H1 (cell line): ENCODE results near the gene RRP12. TPM values are rescaled to one million over a fixed set of nuclear protein-coding genes. Genes with fewer than 3 reads are reported as not detected.

Source experiments
- CTCF ChIA-PET: fragments of 300-600 bp; sonication (Branson Sonifier 250); formaldehyde crosslinking; loops from one replicate; lab custom pipeline; 2021; ENCODE audit not compliant: partially characterized antibody; lab: Charles Lee
- POLR2A ChIA-PET: fragments of 300-600 bp; sonication (Branson Sonifier 250); formaldehyde crosslinking; loops from one replicate; lab custom pipeline; 2021; ENCODE audit warnings: inconsistent platforms; ENCODE audit not compliant: partially characterized antibody; lab: Charles Lee
- DNase-seq, 2 experiments: peaks; one replicate each; pipeline versions ENCODE4 v3.0.0 to v3.0.0-alpha.2; 2010 to 2022; ENCODE audit warnings: low spot score in 2 of 2, low read depth in 1 of 2, mixed read lengths in 1 of 2
- FAIRE-seq: peaks from 2 replicates; lab custom pipeline; 2011; peaks lifted over from hg19 to GRCh38; lab: Jason Lieb, UNC
- H2AFZ ChIP-seq: 2 replicates; pipeline ENCODE4 v1.8.1; 2012; ENCODE audit warnings: low read length, inconsistent platforms
- H2AK5ac ChIP-seq: 2 replicates; pipeline ENCODE4 v1.6.1; 2013; ENCODE audit warnings: low read depth, low read length
- H2BK120ac ChIP-seq: replicated peaks from 2 replicates; pipeline ENCODE3; 2013; ENCODE audit warnings: low read depth, low read length, inconsistent platforms
- H2BK12ac ChIP-seq: 2 replicates; pipeline ENCODE4 v1.6.1; 2013; ENCODE audit warnings: low read depth, low read length
- H2BK15ac ChIP-seq: 2 replicates; pipeline ENCODE4 v1.6.1; 2013; ENCODE audit warnings: low read length
- H2BK20ac ChIP-seq: 2 replicates; pipeline ENCODE4 v1.6.1; 2013; ENCODE audit warnings: low read length
- H2BK5ac ChIP-seq: 2 replicates; pipeline ENCODE4 v1.6.1; 2013; ENCODE audit warnings: low read depth, low read length
- H3K14ac ChIP-seq: 2 replicates; pipeline ENCODE4 v1.6.1; 2013; ENCODE audit warnings: inconsistent platforms; ENCODE audit not compliant: insufficient read length
- H3K18ac ChIP-seq: 2 replicates; pipeline ENCODE4 v1.6.1; 2013; ENCODE audit warnings: low read length; ENCODE audit errors: extremely low read depth
- H3K23ac ChIP-seq: 2 replicates; pipeline ENCODE4 v1.6.1; 2013; ENCODE audit warnings: inconsistent platforms; ENCODE audit not compliant: insufficient read length
- H3K23me2 ChIP-seq: 2 replicates; pipeline ENCODE4 v1.6.1; 2013; ENCODE audit warnings: low read depth, low read length
- H3K27ac ChIP-seq: 2 replicates; pipeline ENCODE4 v1.6.1; 2011; ENCODE audit warnings: low read depth, low read length, inconsistent platforms
- H3K27me3 ChIP-seq, 4 experiments: replicated peaks in 1 of 4; 1 replicate in 1 of 4; 2 replicates in 3 of 4; pipeline versions ENCODE4 v1.6.1 to v1.8.1; 2011 to 2013; ENCODE audit warnings: low read length in 3 of 4, mild to moderate bottlenecking in 3 of 4, inconsistent platforms in 2 of 4, mixed read lengths in 2 of 4, moderate library complexity in 1 of 4; ENCODE audit not compliant: control insufficient read depth in 3 of 4, insufficient read depth in 3 of 4; ENCODE audit errors: extremely low read depth in 1 of 4
- H3K36me3 ChIP-seq, 4 experiments: 2 replicates each; pipeline versions ENCODE4 v1.6.1 to v1.8.1; 2011 to 2013; ENCODE audit warnings: mild to moderate bottlenecking in 4 of 4, low read length in 3 of 4, moderate library complexity in 2 of 4, control low read depth in 1 of 4, inconsistent platforms in 1 of 4; ENCODE audit not compliant: insufficient read depth in 4 of 4, control insufficient read depth in 2 of 4
- H3K4ac ChIP-seq: replicated peaks from 2 replicates; pipeline ENCODE3; 2013; ENCODE audit warnings: low read length, low read depth, mixed read lengths, inconsistent platforms; ENCODE audit not compliant: insufficient read length
- H3K4me1 ChIP-seq, 4 experiments: replicated peaks in 1 of 4; 1 replicate in 1 of 4; 2 replicates in 3 of 4; pipeline versions ENCODE4 v1.6.1 to v1.8.1; 2011 to 2013; ENCODE audit warnings: low read length in 3 of 4, inconsistent platforms in 2 of 4, mixed read lengths in 1 of 4; ENCODE audit not compliant: insufficient read depth in 4 of 4, control insufficient read depth in 3 of 4
- H3K4me2 ChIP-seq, 2 experiments: 2 replicates each; pipeline versions ENCODE4 v1.6.1 to v1.8.1; 2011 to 2013; ENCODE audit warnings: low read depth in 2 of 2, low read length in 2 of 2, control low read depth in 1 of 2, inconsistent platforms in 1 of 2, mild to moderate bottlenecking in 1 of 2; ENCODE audit not compliant: insufficient read depth in 1 of 2
- H3K4me3 ChIP-seq, 4 experiments: fragments of 200-600, 300-600 bp in 1 of 4; sonication (generic), shearing (Covaris generic), sonication (Bioruptor Twin) in 1 of 4; 2 replicates each; pipeline versions ENCODE4 v1.5.1 to v1.8.1; 2011 to 2016; ENCODE audit warnings: low read length in 4 of 4, low read depth in 3 of 4, control low read depth in 2 of 4, inconsistent platforms in 2 of 4, mild to moderate bottlenecking in 2 of 4, mixed read lengths in 1 of 4, moderate library complexity in 1 of 4; ENCODE audit not compliant: insufficient read depth in 2 of 4; ENCODE audit errors: extremely low read depth in 1 of 4
- H3K56ac ChIP-seq: replicated peaks from 2 replicates; pipeline ENCODE3; 2013; ENCODE audit warnings: low read depth, mild to moderate bottlenecking, mixed read lengths, low read length, inconsistent platforms; ENCODE audit not compliant: insufficient read length
- H3K79me1 ChIP-seq: 2 replicates; pipeline ENCODE4 v1.6.1; 2013; ENCODE audit warnings: low read depth, low read length, control low read depth
- H3K79me2 ChIP-seq, 2 experiments: 2 replicates each; pipeline versions ENCODE4 v1.6.1 to v1.8.1; 2012 to 2013; ENCODE audit warnings: low read length in 2 of 2, mild to moderate bottlenecking in 2 of 2, inconsistent platforms in 1 of 2; ENCODE audit not compliant: insufficient read depth in 2 of 2, control insufficient read depth in 1 of 2
- H3K9ac ChIP-seq, 4 experiments: replicated peaks in 1 of 4; 1 replicate in 1 of 4; 2 replicates in 3 of 4; pipeline versions ENCODE4 v1.6.1 to v1.8.1; 2011 to 2013; ENCODE audit warnings: low read depth in 3 of 4, low read length in 3 of 4, control low read depth in 2 of 4, mild to moderate bottlenecking in 2 of 4, moderate library complexity in 2 of 4, inconsistent platforms in 1 of 4; ENCODE audit errors: extremely low read depth in 1 of 4
- H3K9me3 ChIP-seq, 2 experiments: 2 replicates each; pipeline versions ENCODE4 v1.6.1 to v1.8.1; 2012 to 2013; ENCODE audit warnings: mild to moderate bottlenecking in 2 of 2, moderate library complexity in 2 of 2, control low read depth in 1 of 2, inconsistent platforms in 1 of 2, low read depth in 1 of 2, low read length in 1 of 2, mixed read lengths in 1 of 2; ENCODE audit not compliant: insufficient read depth in 2 of 2
- H4K20me1 ChIP-seq, 2 experiments: replicated peaks in 1 of 2; 2 replicates each; pipeline versions ENCODE3 to v1.8.1; 2011 to 2013; ENCODE audit warnings: inconsistent platforms in 2 of 2, low read length in 2 of 2, mild to moderate bottlenecking in 1 of 2; ENCODE audit not compliant: insufficient read depth in 2 of 2, control insufficient read depth in 1 of 2
- H4K5ac ChIP-seq: 2 replicates; pipeline ENCODE4 v1.6.1; 2013; ENCODE audit warnings: low read length, low read depth, mixed read lengths, inconsistent platforms; ENCODE audit not compliant: insufficient read length
- H4K8ac ChIP-seq: 2 replicates; pipeline ENCODE4 v1.8.0; 2013; ENCODE audit warnings: mild to moderate bottlenecking, moderate library complexity, low read length, inconsistent platforms; ENCODE audit not compliant: insufficient read depth; ENCODE audit errors: extremely low read depth
- H4K91ac ChIP-seq: replicated peaks from 2 replicates; pipeline ENCODE3; 2013; ENCODE audit warnings: low read length, mixed read lengths, inconsistent platforms; ENCODE audit not compliant: insufficient read length
- FOSL1 ChIP-seq: IDR thresholded peaks from 2 replicates; pipeline ENCODE4 v1.6.1; 2011; ENCODE audit warnings: mild to moderate bottlenecking, low read depth, low read length, moderate library complexity; ENCODE audit not compliant: insufficient read depth
- GABPA ChIP-seq: IDR thresholded peaks from 2 replicates; pipeline ENCODE4 v1.6.1; 2011; ENCODE audit warnings: mild to moderate bottlenecking, low read length, moderate library complexity, borderline replicate concordance; ENCODE audit not compliant: insufficient read depth
- GTF2F1 ChIP-seq: IDR thresholded peaks from 2 replicates; pipeline ENCODE4 v1.6.1; 2012; ENCODE audit warnings: low read depth, low read length, improper control_type of control experiment, borderline replicate concordance
- HDAC6 ChIP-seq: IDR thresholded peaks from one replicate; pipeline ENCODE4 v1.7.1; 2012; ENCODE audit warnings: low read depth, mild to moderate bottlenecking, inconsistent platforms, low read length, moderate library complexity
- JUN ChIP-seq: IDR thresholded peaks from 2 replicates; pipeline ENCODE4 v1.6.1; 2011; ENCODE audit warnings: low read depth, mild to moderate bottlenecking, improper control_type of control experiment, low read length
- KDM1A ChIP-seq: fragments of 200-600, 300-600 bp; sonication (generic); IDR thresholded peaks from 2 replicates; pipeline ENCODE4 v1.7.1; 2016; ENCODE audit warnings: mild to moderate bottlenecking, low read length, borderline replicate concordance
- MAX ChIP-seq: IDR thresholded peaks from 2 replicates; pipeline ENCODE4 v1.6.1; 2012; ENCODE audit warnings: inconsistent platforms
- SIRT6 ChIP-seq: IDR thresholded peaks from one replicate; pipeline ENCODE4 v1.7.1; 2012; ENCODE audit warnings: low read length, inconsistent platforms
- SP1 ChIP-seq: IDR thresholded peaks from 2 replicates; pipeline ENCODE4 v1.6.1; 2011; ENCODE audit warnings: low read depth, low read length
- TAF7 ChIP-seq: optimal IDR thresholded peaks from 2 replicates; pipeline ENCODE3; 2011; ENCODE audit warnings: low read depth, mild to moderate bottlenecking, inconsistent platforms, low read length, moderate library complexity, borderline replicate concordance
- TBP ChIP-seq: IDR thresholded peaks from 2 replicates; pipeline ENCODE4 v1.6.1; 2011; ENCODE audit warnings: low read depth, low read length, improper control_type of control experiment
- WGBS, 2 experiments: shearing (Covaris generic) in 1 of 2; methylation state at CpG; one replicate each; pipeline versions ENCODE4 v1.1.6 to v1.1.7; 2013 to 2015; ENCODE audit warnings: low lambda C conversion rate in 2 of 2, mixed read lengths in 2 of 2, inconsistent platforms in 1 of 2, low coverage in 1 of 2, missing lambda C conversion rate in 1 of 2; ENCODE audit not compliant: insufficient replicate concordance in 2 of 2, insufficient coverage in 1 of 2, insufficient read length in 1 of 2; ENCODE audit errors: extremely low coverage in 1 of 2, missing lambda C conversion rate in 1 of 2; 5-methylcytosine and 5-hydroxymethylcytosine counted together
- polyA plus RNA-seq, 7 experiments: library from polyadenylated mRNA; depleted of rRNA in 3 of 7; stranded (reverse) in 5 of 7; unstranded in 2 of 7; fragments of >200 nt in 5 of 7; fragments of 200-250 nt in 2 of 7; gene quantifications; 1 replicate in 5 of 7; 2 replicates in 1 of 7; 4 replicates in 1 of 7; pipeline versions ENCODE4 v1.2.1 to v1.2.3, GENCODE V29; 2011 to 2013; ENCODE audit warnings: missing spikeins in 2 of 7, mixed read lengths in 2 of 7
- total RNA-seq: library from RNA; stranded (reverse); fragmentation: NEBNext Ultra II Directional; extraction: Animal tissue kit (Norgen Biotek cat#: 25700); gene quantifications from 2 replicates; pipeline ENCODE4 v1.2.1, GENCODE V29; 2021

RRP12 gene
- total and polyA plus RNA-seq, 2 of the 8 experiments (the other 6 are each of a cell fraction or from before 2014, with no cell fraction given): 21.0 to 65.8 TPM

DNA sequence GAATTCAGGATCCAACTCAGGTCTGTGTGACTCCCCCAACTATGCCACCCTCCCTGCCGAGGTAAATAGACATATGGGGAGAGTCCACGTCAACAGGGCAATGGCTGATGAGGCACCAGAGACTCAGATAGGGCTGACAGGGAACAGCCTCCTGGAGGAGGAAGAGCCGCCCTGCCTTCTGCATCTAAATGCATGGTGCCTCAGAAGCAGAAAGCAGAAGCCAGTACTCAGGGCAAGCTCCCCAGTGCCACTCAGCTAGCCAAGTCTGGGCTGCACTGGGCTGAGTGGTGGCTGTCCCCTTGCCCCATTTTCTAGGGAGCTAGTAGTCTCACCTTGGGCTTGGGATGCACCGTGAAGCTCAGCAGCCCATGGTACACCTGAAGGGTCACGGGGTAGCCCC, 11.0 kb downstream of the RRP12 start:
- POLR2A ChIA-PET: interaction anchor here (1.1 to 1.2 kb wide), 2 partner anchors 10 to 18 kb away, joined by 4 read pairs; no protein-coding TSS in a partner anchor
- no peak for FAIRE-seq
- Histone ChIP-seq H3K4me2 (no peak overlapping the region), H4K20me1 (peaks cover 0 to 3% of the 10 kb centered on the region in 2 experiments), H4K8ac (no peak overlapping the region), H4K91ac (no peak overlapping the region), H3K9ac (no peak overlapping the region), H3K9me3 (no peaks in the 10 kb centered on the region), H3K4me1 (no peaks in the 10 kb centered on the region), H3K23me2 (no peaks in the 10 kb centered on the region), H3K14ac (no peak overlapping the region), H3K4ac (no peak overlapping the region), H3K36me3 (peaks cover 13 to 65% (median 46%) of the 10 kb centered on the region in 4 experiments; a peak in 7 of 8 replicates), H3K79me1 (no peaks in the 10 kb centered on the region), H2AFZ (no peak overlapping the region), H3K27me3 (no peaks in the 10 kb centered on the region), H3K23ac (no peak overlapping the region), H3K79me2 (no peaks in the 10 kb centered on the region), H2BK20ac (no peak overlapping the region), H2BK12ac (no peak overlapping the region), H4K5ac (no peak overlapping the region), H2BK15ac (no peak overlapping the region), H3K4me3 (no peak overlapping the region), H3K56ac (no peak overlapping the region), H3K18ac (no peak overlapping the region), H2AK5ac (no peak overlapping the region), H3K27ac (no peak overlapping the region), H2BK5ac (no peak overlapping the region; the same call in 1 of the 2 replicates), H2BK120ac (no peak overlapping the region)
- no peak for TF ChIP-seq SIRT6
- no peak for TF ChIP-seq GABPA
- TF ChIP-seq TBP: no peak
- no peak for TF ChIP-seq FOSL1
- TF ChIP-seq HDAC6: no peak
- no peak for TF ChIP-seq JUN
- no peak for TF ChIP-seq SP1
- no peak for TF ChIP-seq GTF2F1
- no peak for TF ChIP-seq MAX
- no peak for TF ChIP-seq KDM1A
- no peak for TF ChIP-seq TAF7
- CTCF ChIA-PET: interaction anchor here (1.2 to 1.9 kb wide), 2 partner anchors 11 to 18 kb away, joined by 3 to 5 read pairs; partner anchors contain the start of gene RRP12
- WGBS, 2 experiments: 90% methylated on average over 5 of the region's 5 CpGs; no CpG with 5 or more reads in 1 of the 2 experiments
- DNase-seq: no peak
